ENCODE results near the gene PCNX4.

DNA sequence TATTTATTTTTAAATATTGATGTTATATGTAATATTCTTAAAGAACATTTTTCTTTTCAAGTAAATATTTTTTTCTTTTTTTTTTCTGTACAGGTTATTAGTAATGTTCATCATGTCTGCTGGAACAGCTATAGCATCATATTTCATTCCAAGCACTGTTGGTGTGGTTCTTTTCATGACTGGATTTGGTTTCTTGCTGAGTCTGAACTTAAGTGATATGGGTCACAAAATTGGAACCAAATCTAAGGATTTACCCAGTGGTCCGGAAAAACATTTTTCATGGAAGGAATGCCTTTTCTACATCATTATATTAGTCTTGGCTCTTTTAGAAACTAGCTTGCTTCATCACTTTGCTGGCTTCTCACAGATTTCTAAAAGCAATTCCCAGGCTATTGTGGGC, 23.2 kb downstream of the PCNX4 start:
- TF ChIP-seq POLR2A (IDR thresholded peaks at IDR 0.05) (no peak), EP300 (IDR thresholded peaks at IDR 0.05) (no peak)
- TF ChIP-seq, protein P1, sequence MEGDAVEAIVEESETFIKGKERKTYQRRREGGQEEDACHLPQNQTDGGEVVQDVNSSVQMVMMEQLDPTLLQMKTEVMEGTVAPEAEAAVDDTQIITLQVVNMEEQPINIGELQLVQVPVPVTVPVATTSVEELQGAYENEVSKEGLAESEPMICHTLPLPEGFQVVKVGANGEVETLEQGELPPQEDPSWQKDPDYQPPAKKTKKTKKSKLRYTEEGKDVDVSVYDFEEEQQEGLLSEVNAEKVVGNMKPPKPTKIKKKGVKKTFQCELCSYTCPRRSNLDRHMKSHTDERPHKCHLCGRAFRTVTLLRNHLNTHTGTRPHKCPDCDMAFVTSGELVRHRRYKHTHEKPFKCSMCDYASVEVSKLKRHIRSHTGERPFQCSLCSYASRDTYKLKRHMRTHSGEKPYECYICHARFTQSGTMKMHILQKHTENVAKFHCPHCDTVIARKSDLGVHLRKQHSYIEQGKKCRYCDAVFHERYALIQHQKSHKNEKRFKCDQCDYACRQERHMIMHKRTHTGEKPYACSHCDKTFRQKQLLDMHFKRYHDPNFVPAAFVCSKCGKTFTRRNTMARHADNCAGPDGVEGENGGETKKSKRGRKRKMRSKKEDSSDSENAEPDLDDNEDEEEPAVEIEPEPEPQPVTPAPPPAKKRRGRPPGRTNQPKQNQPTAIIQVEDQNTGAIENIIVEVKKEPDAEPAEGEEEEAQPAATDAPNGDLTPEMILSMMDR (IDR thresholded peaks at IDR 0.05) = no peak
